ENCODE measurements around the gene TPM1. TPM values are rescaled to one million over a fixed set of nuclear protein-coding genes. Genes with fewer than 3 reads are reported as not detected.
A peak's percentile ranks its signal among the peaks of the same experiment; 100 is the strongest.
"Not testable (repeated sequence)": the region's sequence is repeated elsewhere in the genome, so short reads cannot be mapped to it uniquely, and the experiment has no call there.

TPM1 gene
- total RNA-seq, 1 experiment from 2014 or later: 748 TPM

GRCh38 chr15:63104727-63105126 lies 62.2 kb downstream of the TPM1 start:
- H3K14ac ChIP-seq (ENCODE audit: insufficient read depth, low read length): no peak overlapping the region
- no peaks in the 10 kb centered on the region for H4K20me1 ChIP-seq (ENCODE audit: control insufficient read depth, insufficient read depth, insufficient read length)
- H2BK12ac ChIP-seq (ENCODE audit: insufficient read length, low read depth, low read length): no peak overlapping the region
- H2AFZ ChIP-seq (ENCODE audit: low read length): no peak overlapping the region
- H2BK5ac ChIP-seq (ENCODE audit: insufficient read length, low read length): no peak overlapping the region
- H3K9ac ChIP-seq (ENCODE audit: extremely low read depth, insufficient read length, low read length): no peak overlapping the region
- H3K27me3 Mint-ChIP-seq (ENCODE audit: low read depth): no peaks in the 10 kb centered on the region; the same call in 1 of the 2 replicates
- no peaks in the 10 kb centered on the region for H3K79me2 ChIP-seq (ENCODE audit: insufficient read depth, low read length)
- no peak overlapping the region for H3K27ac ChIP-seq (ENCODE audit: insufficient read length, low read depth, low read length)
- WGBS (ENCODE audit: extremely low coverage, insufficient read length, low lambda C conversion rate): 100% methylated on average over 1 of the region's 7 CpGs
- 0 out of 4 replicates have a peak, but pooled peaks cover 0 to 5% of the 10 kb centered on the region in 2 experiments for H3K4me1 Mint-ChIP-seq
- H2AK5ac ChIP-seq (ENCODE audit: insufficient read length, low read length): no peak overlapping the region
- H3K18ac ChIP-seq (ENCODE audit: insufficient read length, low read depth, low read length): no peak overlapping the region
- peak overlapping the region in 1 of 3 experiments; percentile 32; a peak in 1 of 7 replicates for H3K27ac Mint-ChIP-seq
- H3K56ac ChIP-seq (ENCODE audit: insufficient read length, low read depth, low read length): no peak overlapping the region
- peaks cover 5 to 7% of the 10 kb centered on the region in 2 experiments; a peak in 4 of 5 replicates for H3K9me3 Mint-ChIP-seq
- H4K5ac ChIP-seq (ENCODE audit: insufficient read length, low read depth, low read length): no peak overlapping the region
- no peak overlapping the region for H3K4me2 ChIP-seq (ENCODE audit: insufficient read depth, insufficient read length, low read length)
- H3K9me3 ChIP-seq (ENCODE audit: control insufficient read depth, low read depth, low read length): no peaks in the 10 kb centered on the region
- H3K4ac ChIP-seq (ENCODE audit: low read depth, low read length): no peak overlapping the region
- no peak overlapping the region for H2BK20ac ChIP-seq (ENCODE audit: low read depth, low read length, poor library complexity, severe bottlenecking)
- no peak overlapping the region for H4K91ac ChIP-seq (ENCODE audit: insufficient read length, low read depth, low read length)
- H4K8ac ChIP-seq (replicated peaks; ENCODE audit: insufficient read length, low read depth, low read length): no peak overlapping the region
- H3K23ac ChIP-seq (ENCODE audit: insufficient read length, low read depth, low read length): no peak overlapping the region
- H3K4me3 Mint-ChIP-seq: no peak overlapping the region
- H3T11ph ChIP-seq (ENCODE audit: low read length): no peak overlapping the region
- no peak for TF ChIP-seq CTCF (conservative IDR thresholded peaks at IDR 0.05)
- H2BK15ac ChIP-seq (ENCODE audit: low read depth, low read length): no peak overlapping the region
- peaks cover 0 to 4% (median 3%) of the 10 kb centered on the region in 3 experiments; a peak in 2 of 7 replicates for H3K36me3 Mint-ChIP-seq (ENCODE audit: insufficient read depth in 1 of 3, low read depth in 3 of 3)
- DNase-seq: no peak
- no peaks in the 10 kb centered on the region for H3K4me1 ChIP-seq (ENCODE audit: insufficient read depth, low read length)
- H3K79me1 ChIP-seq (ENCODE audit: insufficient read depth, low read depth, low read length, poor library complexity, severe bottlenecking): no peaks in the 10 kb centered on the region
- no peak overlapping the region for H2BK120ac ChIP-seq (ENCODE audit: low read depth, low read length, poor library complexity, severe bottlenecking)
- H3K23me2 ChIP-seq (ENCODE audit: insufficient read length, low read depth, low read length, poor library complexity, severe bottlenecking): no peaks in the 10 kb centered on the region
- H3K27me3 ChIP-seq (ENCODE audit: insufficient read depth, low read length): no peaks in the 10 kb centered on the region

GRCh38 chr15:63105354-63105753 lies 62.8 kb downstream of the TPM1 start:
- H3K27ac Mint-ChIP-seq; H2BK120ac ChIP-seq (ENCODE audit: low read depth, low read length, poor library complexity, severe bottlenecking); H3K9me3 ChIP-seq (ENCODE audit: control insufficient read depth, low read depth, low read length); H3K79me2 ChIP-seq (ENCODE audit: insufficient read depth, low read length); H3K4me1 Mint-ChIP-seq; H3K4me1 ChIP-seq (ENCODE audit: insufficient read depth, low read length); H3K27me3 Mint-ChIP-seq (ENCODE audit: low read depth); H3K23ac ChIP-seq (ENCODE audit: insufficient read length, low read depth, low read length); H3K27me3 ChIP-seq (ENCODE audit: insufficient read depth, low read length); H2AFZ ChIP-seq (ENCODE audit: low read length); H3K23me2 ChIP-seq (ENCODE audit: insufficient read length, low read depth, low read length, poor library complexity, severe bottlenecking); H2BK12ac ChIP-seq (ENCODE audit: insufficient read length, low read depth, low read length); H3K56ac ChIP-seq (ENCODE audit: insufficient read length, low read depth, low read length); H3K4me3 Mint-ChIP-seq; H2BK15ac ChIP-seq (ENCODE audit: low read depth, low read length); H3T11ph ChIP-seq (ENCODE audit: low read length); H3K4me2 ChIP-seq (ENCODE audit: insufficient read depth, insufficient read length, low read length); H2BK5ac ChIP-seq (ENCODE audit: insufficient read length, low read length); DNase-seq; H2BK20ac ChIP-seq (ENCODE audit: low read depth, low read length, poor library complexity, severe bottlenecking); H3K4ac ChIP-seq (ENCODE audit: low read depth, low read length); H3K18ac ChIP-seq (ENCODE audit: insufficient read length, low read depth, low read length); H3K9ac ChIP-seq (ENCODE audit: extremely low read depth, insufficient read length, low read length); H3K36me3 Mint-ChIP-seq (ENCODE audit: insufficient read depth in 1 of 3, low read depth in 3 of 3); H4K20me1 ChIP-seq (ENCODE audit: control insufficient read depth, insufficient read depth, insufficient read length); H4K8ac ChIP-seq (replicated peaks; ENCODE audit: insufficient read length, low read depth, low read length); H3K27ac ChIP-seq (ENCODE audit: insufficient read length, low read depth, low read length); H3K9me3 Mint-ChIP-seq; H4K5ac ChIP-seq (ENCODE audit: insufficient read length, low read depth, low read length); H3K79me1 ChIP-seq (ENCODE audit: insufficient read depth, low read depth, low read length, poor library complexity, severe bottlenecking); H3K14ac ChIP-seq (ENCODE audit: insufficient read depth, low read length); H4K91ac ChIP-seq (ENCODE audit: insufficient read length, low read depth, low read length); H2AK5ac ChIP-seq (ENCODE audit: insufficient read length, low read length): not testable (repeated sequence)
- WGBS (ENCODE audit: extremely low coverage, insufficient read length, low lambda C conversion rate): no CpG with 5 or more reads among the region's 8 CpGs

All from H9 (cell line).